Liver (tissue), 3 donors: ENCODE data around the gene MAGEA12.
"Not testable (repeated sequence)": the region's sequence is repeated elsewhere in the genome, so short reads cannot be mapped to it uniquely, and the experiment has no call there.

ENCODE experiments used
- ATF3 ChIP-seq: IDR thresholded peaks from 2 replicates; pipeline ENCODE4 v1.6.1; 2016; ENCODE audit warnings: antibody characterized with exemption
- CTCF ChIP-seq: fragments of 150-350 bp; IDR thresholded peaks from 2 replicates; pipeline ENCODE4 v1.5.1; 2017; ENCODE audit warnings: improper control_type of control experiment, low read depth, low read length; ENCODE audit not compliant: missing input control
- FOXA1 ChIP-seq: IDR thresholded peaks from 2 replicates; pipeline ENCODE4 v1.6.1; 2016; ENCODE audit warnings: antibody characterized with exemption
- JUND ChIP-seq, 2 donors: IDR thresholded peaks; 2 replicates each; pipeline ENCODE4 v1.6.1; 2016; ENCODE audit warnings: antibody characterized with exemption in 2 of 2
- RAD21 ChIP-seq, 2 donors: IDR thresholded peaks; 2 replicates each; pipeline ENCODE4 v1.6.1; 2016; ENCODE audit warnings: antibody characterized with exemption in 2 of 2, mild to moderate bottlenecking in 2 of 2
- RXRA ChIP-seq, 2 donors: IDR thresholded peaks; 2 replicates each; pipeline ENCODE4 v1.6.1; 2017 to 2018; ENCODE audit warnings: antibody characterized with exemption in 2 of 2, mild to moderate bottlenecking in 1 of 2
- TAF1 ChIP-seq: conservative IDR thresholded peaks from 2 replicates; pipeline ENCODE4 v1.6.1; 2016; ENCODE audit warnings: antibody characterized with exemption, mild to moderate bottlenecking
- ZBTB33 ChIP-seq: IDR thresholded peaks from 2 replicates; pipeline ENCODE4 v1.6.1; 2016; ENCODE audit warnings: antibody characterized with exemption
- donor health status: healthy.
- donor health status: healthy.

GRCh38 chrX:152713195-152713594 is 20.4 kb upstream of the MAGEA12 start:
- TF ChIP-seq ATF3; TAF1; CTCF; FOXA1; RXRA (IDR thresholded peaks at IDR 0.05); RAD21 (IDR thresholded peaks at IDR 0.05); ZBTB33; JUND (IDR thresholded peaks at IDR 0.05): not testable (repeated sequence)
